ENCODE data around the gene ADH1C.
"Not testable (repeated sequence)": the region's sequence is repeated elsewhere in the genome, so short reads cannot be mapped to it uniquely, and the experiment has no call there.

ADH1C gene

DNA sequence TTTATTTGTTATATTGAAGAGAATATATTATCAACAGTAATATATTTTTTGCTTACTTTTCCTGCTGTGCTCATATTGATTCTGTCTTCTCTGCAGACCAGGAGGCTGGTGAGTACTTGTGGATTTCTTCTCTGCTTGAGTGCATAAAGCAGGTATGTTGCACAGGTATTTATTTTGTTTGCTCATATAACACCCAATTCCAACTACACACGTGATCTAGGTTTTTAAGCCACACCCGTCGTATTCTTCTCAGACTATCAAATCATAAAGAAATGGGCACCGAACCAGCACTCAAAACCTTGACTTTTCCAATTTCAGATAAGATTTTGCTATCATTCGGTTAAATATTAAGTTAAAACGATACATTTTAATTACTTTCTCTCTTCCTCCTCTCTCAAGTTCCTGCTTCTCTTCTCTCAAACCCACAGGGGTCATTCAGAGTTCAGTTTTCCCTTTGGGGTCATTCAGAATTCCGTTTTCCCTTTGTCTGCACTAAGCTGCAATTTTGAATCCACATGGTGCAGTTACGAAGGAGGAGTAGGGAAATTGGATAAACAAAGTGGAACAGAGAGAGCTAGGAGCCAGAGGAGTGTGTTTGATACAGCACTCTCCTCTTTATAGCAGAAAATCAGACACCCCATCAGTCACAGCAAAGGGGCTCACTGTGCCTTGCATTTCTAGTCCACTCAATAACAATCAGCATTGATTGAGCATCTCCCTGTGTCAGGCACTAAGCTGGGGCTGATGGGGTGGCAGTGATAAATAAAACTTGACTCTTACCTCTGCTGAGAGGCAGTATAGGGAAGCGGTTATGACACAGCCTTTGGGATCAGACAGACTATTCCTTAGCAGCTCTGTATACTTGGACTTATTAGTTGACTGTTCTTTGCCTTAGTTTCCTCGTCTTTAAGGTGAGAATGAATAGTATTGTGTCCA is at the start of gene ADH1C:
TSS of gene ADH1C (minus strand) at position 145 of the 936 bp plus-strand sequence. CDS start at position 74, 71 bp downstream.
- DNase-seq, result no peak

DNA sequence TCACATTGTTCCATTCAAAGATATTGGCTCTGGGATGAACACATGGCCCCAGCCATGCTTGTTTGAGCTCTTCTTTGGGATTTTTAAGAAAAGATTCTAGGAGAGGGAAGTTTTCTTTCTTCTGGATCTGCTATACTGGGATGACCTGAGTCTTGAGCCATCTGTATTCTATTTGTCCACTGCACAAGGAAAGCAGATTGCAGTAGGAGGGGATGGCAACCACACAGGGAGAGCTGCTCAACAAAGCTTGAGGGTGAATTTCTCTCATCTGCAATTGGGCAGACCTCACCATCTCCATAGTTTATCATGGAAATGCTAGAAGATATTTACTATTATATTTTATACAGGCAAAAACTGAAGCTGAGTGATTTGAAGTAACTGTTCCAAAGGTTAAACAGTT is 48.3 kb upstream of the ADH1C start:
- DNase-seq, result no peak

DNA sequence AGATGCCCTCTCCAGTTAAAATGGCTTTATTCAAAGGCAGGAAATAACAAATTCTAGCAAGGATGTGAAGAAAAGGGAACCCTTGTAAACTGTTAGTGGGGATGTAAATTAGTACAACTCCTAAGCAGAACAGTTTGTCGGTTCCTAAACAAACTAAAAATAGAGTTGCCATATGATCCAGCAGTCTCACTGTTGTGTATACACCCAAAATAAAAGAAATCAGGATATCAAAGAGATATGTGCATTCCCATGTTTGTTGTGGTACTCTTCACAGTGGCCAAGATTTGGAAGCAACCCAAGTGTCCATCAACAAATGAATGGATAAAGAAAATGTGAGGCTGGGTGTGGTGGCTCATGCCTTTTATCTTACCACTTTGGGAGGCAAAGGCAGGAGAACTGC is 46.5 kb upstream of the ADH1C start:
- no peak for DNase-seq

DNA sequence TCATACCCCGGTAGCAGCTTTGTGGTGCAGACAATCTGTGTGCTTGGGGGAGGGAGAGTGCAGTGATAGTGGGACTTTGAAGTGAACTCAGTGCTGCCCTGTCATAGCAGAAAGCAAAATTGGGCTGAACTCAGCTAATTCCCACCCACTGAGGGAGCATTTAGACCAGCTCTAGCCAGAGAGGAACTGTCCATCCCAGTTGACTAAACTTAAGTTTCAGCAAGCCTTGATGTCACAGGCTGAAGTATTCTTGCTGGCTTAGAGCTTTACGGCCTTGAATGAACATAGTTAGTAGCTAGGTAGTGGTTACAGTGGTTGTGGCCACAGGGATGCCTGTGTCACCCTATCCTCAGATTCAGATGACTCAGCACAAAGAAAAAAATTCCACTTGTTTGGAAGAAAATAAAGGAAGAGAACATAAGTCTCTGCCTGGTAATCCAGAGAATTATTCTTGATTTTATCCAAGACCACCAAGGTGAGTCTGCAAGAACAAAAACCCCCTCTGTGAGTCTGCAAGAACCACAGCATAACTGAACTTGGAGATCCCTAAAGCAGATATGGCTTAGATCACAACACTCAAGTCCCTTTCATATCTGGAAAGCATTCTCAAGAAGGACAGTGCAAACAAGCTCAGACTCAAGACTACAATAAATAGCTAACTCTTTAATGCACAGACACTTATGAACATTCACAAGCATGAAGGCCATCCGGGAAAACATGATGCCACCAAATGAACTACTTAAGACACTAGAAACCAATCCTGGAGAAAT is 43.2 kb upstream of the ADH1C start:
- DNase-seq, result no peak

DNA sequence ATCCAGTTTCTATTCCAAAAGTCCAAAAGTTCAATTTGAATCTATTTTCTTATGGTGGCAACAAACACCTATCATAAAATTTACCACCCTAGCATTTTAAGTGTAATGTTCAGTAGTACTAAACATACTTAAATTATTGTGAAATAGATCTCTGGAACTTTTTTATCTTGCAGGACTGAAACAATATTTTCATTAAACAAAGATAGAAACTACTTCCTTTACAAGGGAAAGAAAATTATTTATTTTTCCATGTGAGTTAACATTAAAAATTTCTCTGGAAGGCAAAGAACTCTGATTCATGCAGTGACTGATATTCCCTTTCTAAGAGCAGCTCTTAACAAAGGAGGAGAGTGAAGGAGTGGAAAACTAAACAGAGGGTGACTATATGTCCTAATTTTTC is 42.4 kb upstream of the ADH1C start:
- no peak for DNase-seq

DNA sequence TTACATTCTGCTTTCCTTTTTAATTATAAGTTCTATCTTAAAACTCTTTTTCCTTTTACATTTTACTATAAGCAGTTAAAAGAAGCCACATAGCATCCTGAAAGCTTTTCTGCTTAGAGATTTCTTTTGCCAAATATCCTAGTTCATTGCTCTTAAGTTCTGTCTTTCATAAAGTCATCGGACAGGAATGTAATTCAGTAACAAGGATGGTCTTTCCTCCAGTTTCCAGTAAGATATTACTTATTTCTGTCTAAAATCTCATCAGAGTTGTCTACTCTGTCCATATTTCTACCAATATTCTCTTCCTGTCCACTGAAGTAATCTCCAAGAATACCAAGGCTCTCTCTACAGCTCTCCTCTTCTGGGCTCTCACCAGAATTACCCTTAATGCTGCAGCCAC is 37.5 kb upstream of the ADH1C start:
- DNase-seq, result no peak

DNA sequence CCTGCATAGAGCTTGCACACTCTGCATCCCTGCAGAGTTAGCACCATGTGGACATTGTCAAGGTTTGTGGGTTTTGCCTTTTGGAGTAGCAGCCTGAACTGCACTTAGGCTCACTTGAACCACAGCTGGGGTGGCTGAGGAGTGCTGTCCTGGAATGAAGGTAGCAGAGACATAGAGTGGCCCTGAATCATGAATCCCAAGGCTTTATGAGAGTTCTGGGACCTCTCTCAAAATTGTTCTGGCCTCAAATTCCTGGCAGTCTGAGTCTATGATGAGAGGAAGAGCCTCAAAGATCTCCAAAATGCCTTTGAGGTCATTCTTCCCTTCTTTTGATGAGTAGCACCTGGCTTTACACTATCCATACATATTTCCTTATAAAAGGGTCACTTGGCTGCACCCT is 37.1 kb upstream of the ADH1C start:
- DNase-seq, result no peak

DNA sequence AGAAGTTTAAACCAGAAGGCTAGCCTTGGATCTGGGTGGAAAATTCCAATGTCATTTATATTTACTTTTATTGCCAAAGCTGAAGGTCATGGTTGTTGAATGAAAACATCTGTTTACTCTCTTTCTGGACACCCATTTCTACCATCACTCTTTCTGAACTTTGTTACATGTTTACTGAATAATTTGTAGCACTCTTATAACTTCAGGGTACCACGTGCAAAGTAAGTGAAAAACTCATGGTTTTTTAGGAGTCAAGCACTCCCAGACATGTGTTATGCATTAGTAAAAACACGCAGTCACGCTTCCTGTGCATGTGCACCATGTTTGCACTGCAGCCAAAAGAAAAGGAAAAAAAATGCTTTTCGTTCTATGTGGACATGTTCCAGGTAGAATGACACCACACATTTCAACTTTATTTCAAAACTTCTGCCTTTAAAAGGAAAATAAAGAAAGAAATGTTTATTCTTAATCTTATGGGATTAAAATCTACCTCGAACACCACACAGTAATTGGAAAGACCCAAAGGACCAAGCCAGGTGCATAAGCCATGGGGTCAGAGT is 31.4 kb upstream of the ADH1C start:
- DNase-seq, result no peak

DNA sequence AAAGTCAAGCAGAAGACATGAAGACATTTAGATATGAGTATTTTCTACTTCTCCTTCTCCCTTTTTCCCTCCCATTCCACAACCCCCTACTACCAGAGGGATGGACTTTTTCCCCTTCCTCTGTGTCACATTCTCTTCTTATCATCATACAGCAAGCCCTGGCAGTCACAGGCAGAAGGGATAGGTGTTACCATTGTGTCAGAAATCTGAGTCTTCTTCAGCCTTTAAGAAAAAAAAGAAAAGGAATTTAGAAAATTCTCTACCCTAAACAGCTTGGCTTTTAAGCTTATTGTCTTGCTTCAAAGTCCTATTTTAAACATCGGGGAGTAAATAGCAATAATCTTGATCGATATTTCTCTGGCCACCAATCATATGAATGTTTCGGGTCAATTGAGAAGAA is 30.9 kb upstream of the ADH1C start:
- no peak for DNase-seq

DNA sequence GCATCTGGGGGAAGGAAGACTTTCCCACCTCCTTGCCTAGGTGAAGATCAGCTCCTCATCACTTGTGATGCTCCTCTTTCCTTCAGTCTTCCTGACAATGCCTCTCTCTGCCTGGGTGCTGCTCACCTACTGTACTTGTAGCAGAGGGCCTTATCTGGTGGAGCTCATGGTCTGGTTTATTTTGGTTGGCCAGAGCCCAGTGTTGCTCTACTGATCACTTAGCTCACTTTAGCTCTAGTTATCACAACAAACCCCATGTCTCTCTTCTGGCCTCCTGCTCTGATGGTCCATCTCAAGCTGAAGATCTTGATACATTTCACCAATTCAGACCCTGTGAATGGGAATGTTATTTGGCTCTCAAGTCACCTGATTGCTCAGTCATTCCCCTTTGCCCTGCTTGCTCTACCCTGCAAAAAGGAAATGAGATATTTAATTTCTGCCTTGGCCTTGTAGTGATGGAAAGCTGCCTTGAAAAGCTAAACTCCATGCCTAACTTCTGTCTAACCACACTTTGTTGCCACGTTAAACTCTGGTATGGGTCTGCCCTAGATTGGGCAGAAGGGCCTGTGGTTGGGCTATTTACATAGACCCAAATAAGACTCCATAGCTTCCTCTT is 30.3 kb upstream of the ADH1C start:
- no peak for DNase-seq

DNA sequence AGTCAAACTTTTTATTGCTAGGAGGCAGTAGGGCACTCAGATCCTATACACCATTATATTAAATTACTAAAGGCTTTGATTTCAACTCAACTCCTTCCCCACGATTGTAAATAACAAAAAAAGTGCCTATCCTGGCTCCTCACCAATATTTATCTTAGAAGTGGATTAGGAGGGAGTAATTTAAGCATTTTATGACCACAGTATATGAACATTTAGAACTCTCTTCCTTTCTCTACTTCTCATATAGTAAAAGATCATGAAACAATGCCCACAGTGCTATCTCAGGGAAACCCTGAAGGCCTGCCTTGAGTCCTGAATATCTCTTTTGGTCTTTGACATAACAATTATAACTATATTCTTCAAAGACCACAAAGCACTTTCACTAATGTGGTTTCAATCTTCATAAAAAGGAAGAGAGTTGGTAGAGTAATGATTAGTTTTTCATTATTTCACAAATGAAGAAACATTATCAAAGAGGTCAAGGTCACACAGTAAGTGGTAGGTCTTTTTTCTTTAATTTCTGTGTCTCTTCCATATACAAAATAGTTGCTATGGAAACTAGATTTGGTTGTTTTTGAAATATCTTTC is 29.1 kb upstream of the ADH1C start:
- DNase-seq, result no peak

DNA sequence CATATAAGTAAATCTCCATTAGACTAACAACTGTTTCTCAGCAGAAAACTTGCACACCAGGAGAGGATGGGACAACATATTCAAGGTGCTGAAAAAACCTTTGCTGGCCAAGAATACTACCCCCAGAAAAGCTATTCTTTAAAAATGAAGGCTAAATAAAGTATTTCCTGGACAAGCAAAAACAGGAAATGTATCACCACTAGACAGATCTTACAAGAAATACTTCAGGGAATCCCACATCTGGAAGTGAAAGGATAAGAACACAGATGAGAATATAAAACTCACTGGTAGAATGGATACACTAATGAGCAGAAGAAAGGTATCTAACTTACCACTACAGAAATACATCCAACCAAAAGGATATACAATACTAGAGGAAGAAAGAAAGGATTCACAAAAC is 27.0 kb upstream of the ADH1C start:
- no peak for DNase-seq

DNA sequence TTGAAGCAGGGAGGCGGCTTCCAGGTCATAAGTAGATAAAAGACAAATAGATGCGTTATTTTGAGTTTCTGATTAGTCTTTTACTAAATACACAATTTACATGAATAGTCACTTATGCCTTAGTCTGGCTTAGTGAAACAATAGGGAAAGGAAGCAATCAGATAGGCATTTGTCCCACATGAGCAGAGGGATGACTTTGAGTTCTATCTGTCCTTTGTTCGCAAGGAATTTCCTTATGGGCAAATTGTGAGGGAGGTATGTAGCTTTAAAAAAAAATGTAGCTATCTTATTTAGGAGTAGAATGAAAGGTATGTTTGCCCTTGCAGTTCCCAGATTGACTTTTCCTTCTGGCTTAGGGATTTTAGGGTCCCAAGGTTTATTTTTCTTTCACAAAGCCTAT is 26.3 kb upstream of the ADH1C start:
- no peak for DNase-seq

DNA sequence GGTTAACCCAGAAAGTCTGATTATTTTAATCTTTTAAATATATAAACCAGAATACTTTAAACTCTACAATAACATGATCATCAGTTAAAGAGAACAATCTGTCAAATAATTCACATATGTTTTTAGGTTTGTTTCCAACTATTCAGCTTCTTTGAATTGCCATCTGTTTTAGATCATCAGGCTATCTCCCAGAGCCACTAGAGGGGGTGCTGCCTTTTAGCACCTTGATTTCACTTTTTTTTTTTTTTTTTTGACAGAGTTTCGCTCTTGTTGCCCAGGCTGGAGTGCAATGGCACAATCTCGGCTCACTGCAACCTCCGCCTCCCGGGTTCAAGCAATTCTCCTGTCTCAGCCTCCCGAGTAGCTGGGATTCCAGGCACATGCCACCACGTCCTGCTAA is 24.8 kb upstream of the ADH1C start:
- not testable (repeated sequence) for DNase-seq

DNA sequence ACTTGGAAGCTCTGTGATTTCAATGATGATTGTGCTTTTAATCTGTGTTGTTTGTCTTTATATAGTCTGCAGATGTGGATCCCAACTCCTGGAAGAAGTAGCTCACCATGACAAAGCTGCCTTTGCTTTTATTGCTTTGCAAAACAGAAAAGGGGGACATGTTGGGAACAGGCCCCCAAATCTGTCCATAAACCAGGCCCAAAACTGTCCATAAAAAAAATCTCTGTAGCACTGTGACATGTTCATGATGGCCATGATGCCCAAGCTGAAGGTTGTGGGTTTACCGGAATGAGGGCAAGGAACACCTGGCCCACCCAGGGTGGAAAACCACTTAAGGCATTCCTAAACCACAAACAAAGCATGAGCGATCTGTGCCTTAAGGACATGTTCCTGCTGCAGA is 19.9 kb upstream of the ADH1C start:
- DNase-seq, result not testable (repeated sequence)

DNA sequence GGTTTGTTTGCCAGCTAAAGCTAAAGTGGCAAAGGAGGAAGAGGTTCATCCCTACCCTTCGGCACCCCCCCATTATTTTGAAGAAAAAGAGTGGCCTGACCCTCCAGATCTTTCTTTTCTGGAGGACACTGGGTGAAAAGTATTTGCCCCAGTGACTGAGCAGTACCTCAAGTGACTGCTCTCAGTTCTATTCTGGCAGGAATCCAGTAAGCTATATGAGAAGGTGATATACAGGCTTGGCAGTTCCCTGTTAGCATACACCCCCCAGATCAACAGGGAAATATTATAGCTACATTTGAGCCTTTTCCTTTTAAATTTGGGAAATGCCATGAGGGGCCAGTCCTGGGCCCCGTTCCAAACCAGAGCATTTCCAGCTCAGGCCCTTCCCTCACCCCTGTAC is 15.3 kb upstream of the ADH1C start:
- DNase-seq, result not testable (repeated sequence)

DNA sequence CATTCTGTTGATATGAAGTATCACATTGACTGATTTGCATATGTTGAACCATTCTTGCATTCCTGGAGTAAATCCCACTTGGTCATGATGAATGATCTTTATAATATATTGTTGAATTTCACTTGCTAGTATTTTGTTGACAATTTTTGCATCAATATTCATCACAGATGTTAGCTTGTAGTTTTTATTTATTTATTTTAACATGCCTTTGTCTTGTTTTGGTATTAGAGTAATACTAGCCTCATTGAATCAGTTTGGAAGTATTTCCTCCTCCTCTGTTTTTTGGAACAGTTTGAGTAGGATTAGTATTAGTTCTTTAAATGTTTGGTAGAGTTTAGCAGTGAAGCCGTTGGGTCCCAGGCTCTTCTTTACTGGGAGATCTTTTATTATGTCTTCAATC is 13.9 kb upstream of the ADH1C start:
- DNase-seq, result no peak

DNA sequence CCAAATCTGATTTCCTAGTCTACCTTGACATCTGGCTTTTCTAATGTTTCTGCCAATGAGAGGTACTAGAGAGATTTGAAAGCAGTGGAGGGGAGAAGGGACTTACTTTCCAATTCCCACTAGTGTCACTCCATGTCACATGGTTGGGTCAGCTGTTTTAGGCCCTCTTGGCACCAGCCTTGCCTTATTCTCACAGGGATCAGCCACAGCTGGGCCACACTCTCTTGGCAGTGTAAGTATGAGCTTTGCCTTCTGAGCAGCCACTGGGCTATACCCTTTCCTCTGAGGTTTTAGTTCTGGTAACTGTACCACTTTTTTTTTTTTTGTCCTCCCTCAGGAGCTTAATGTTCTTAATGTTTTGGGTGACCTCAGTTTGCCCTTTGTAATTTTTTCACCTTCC is 10.2 kb upstream of the ADH1C start:
- no peak for DNase-seq

DNA sequence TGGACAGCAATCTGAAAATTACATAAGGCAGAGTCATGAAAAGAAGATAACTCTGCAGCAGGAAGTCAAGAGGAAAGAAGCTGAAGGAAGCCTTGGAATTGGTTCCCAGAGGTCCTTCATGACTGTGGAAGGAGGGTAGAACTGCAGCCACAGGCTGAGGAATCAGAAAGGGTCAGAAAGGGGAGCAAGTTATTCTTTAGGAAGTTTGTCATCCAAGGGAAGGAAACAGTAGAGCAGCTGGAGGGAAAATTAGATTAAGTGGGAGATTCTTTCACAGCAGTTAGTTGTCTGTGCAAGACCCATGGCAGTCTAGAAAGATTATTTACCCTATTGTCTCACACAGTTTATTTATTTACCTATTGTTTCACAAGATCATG is 9.3 kb upstream of the ADH1C start:
- no peak for DNase-seq

DNA sequence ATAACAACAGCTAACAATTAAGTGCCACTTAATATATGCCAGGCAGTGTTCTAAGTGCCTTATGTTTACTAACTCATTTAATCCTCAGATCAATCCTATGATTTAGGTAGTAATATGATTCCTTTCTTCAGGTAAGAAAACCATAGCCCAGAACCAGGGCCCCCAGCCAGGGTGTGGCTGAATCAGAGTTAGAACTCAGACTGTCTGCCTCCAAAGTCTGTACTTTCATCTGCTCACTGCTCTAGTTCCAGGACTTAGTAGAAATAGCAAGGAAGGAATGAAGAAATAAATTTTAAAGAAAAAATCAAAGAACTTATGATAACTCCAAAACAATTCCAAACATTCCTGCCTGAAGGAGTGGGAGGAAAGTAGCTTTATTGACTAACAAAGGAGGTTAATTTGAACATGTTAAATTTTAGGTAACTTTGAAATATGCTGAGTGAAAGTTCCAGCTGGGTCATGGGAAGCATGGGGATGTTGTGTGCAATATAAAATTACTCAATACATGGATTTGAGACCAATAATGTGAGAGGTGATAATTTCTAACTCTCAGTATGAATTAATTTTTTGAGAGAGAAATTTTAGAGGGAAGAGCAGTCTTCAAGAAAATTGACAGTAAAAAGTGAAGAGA is 8.8 kb upstream of the ADH1C start:
- no peak for DNase-seq

DNA sequence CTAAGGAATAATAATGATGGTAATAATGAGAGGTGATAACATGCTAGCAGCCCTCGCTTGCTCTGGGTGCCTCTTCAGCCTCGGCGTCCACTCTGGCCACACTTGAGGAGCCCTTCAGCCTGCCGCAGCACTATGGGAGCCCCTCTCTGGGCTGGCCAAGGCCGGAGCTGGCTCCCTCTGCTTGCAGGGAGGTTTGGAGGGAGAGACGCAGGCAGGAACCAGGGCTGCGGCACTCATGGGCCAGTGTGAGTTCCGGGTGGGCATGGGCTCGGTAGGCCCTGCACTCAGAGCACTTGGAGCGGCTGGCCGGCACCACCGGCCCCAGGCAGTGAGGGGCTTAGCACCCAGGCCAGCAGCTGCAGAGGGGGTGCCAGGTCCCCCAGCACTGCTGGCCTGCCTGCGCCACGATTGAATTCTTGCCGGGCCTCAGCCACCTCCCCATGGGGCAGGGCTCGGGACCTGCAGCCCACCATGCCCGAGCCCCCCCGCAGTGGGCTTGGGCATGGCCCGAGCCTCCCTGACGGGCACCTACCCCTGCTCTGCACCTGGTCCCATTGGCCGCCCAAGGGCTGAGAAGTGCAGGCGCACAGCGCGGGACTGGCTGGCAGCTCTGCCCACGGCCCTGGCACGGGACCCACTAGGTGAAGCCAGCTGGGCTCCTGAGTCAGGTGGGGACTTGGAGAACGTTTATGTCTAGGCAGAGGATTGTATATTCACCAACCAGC is 7.1 kb upstream of the ADH1C start:
- DNase-seq, result no peak

DNA sequence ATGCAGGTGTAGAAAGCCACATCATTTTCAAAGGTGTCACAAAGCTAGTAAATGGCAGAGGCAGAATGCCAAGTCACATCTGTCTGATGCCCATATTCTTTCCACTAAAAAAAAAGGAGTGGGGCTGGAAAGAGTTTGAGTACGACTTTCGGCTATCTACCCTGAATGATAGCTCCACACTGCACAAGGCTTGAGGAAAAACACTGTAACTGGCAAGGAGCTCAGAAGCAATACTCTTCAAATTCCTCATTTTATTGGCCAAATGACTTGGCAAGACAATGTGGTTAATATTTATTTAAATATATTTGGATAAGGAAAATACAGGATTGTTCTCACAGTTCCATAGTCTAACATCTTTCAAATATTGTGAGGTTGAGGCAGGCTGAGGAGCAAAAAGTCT is 5.4 kb upstream of the ADH1C start:
- no peak for DNase-seq
